Central memory CD8-positive, alpha-beta T cell (primary cell): Measurements from ENCODE around the gene MYO1D.
"Not testable (repeated sequence)": the region's sequence is repeated elsewhere in the genome, so short reads cannot be mapped to it uniquely, and the experiment has no call there.

ENCODE experiments used
- ATAC-seq: fragments of 150-1000 bp; cut with Tn5 transposase; replicated peaks from 2 replicates; pipeline ENCODE4 v1.10.0; 2022; ENCODE audit warnings: mild to moderate bottlenecking, moderate FRiP score, moderate number of reproducible peaks; ENCODE audit not compliant: poor library complexity, severe bottlenecking; ENCODE audit errors: extremely low read depth
- DNase-seq, 2 donors: peaks; one replicate each; pipeline ENCODE4 v3.0.0; 2021; ENCODE audit warnings: low spot score in 2 of 2
- H3K27ac Mint-ChIP-seq: one replicate; pipeline ENCODE4 v1.8.0; 2022; ENCODE audit warnings: low read depth, mild to moderate bottlenecking, moderate library complexity, mixed read lengths
- H3K27me3 Mint-ChIP-seq: one replicate; pipeline ENCODE4 v1.8.0; 2022; ENCODE audit warnings: mixed read lengths
- H3K36me3 Mint-ChIP-seq: one replicate; pipeline ENCODE4 v1.8.0; 2022; ENCODE audit warnings: mild to moderate bottlenecking, moderate library complexity, mixed read lengths; ENCODE audit not compliant: insufficient read depth
- H3K4me1 Mint-ChIP-seq: one replicate; pipeline ENCODE4 v1.8.0; 2022; ENCODE audit warnings: mixed read lengths
- H3K4me3 Mint-ChIP-seq: one replicate; pipeline ENCODE4 v1.8.0; 2022; ENCODE audit warnings: mild to moderate bottlenecking, moderate library complexity, mixed read lengths
- H3K9me3 Mint-ChIP-seq: one replicate; pipeline ENCODE4 v1.8.0; 2022; ENCODE audit warnings: mixed read lengths

Gene MYO1D

DNA sequence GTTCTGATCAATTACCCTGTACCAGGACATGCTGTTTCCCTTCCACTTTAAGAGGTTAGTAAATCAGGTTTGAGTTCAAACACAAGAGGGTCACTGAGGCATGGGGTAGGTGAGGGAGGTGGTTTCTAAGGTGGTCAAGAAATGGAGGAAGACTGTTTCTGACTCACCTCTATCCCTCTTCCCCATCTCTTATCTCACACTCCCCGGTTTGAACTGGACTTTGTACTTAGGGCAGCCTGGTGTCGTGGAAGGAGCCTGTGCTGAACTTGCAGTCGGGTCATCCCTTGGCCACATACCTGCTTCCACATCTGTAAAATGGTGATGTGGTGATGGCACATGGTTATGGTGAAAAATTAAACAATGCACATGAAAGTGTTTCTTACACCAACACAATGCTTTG lies 33.8 kb upstream of the MYO1D start:
- Mint-ChIP-seq H3K36me3 (no peaks in the 10 kb centered on the region), H3K4me3 (no peak overlapping the region), H3K27ac (no peak overlapping the region), H3K9me3 (no peaks in the 10 kb centered on the region), H3K4me1 (peaks cover 9% of the 10 kb centered on the region), H3K27me3 (peaks cover 2% of the 10 kb centered on the region)
- no peak for DNase-seq
- no peak for ATAC-seq

DNA sequence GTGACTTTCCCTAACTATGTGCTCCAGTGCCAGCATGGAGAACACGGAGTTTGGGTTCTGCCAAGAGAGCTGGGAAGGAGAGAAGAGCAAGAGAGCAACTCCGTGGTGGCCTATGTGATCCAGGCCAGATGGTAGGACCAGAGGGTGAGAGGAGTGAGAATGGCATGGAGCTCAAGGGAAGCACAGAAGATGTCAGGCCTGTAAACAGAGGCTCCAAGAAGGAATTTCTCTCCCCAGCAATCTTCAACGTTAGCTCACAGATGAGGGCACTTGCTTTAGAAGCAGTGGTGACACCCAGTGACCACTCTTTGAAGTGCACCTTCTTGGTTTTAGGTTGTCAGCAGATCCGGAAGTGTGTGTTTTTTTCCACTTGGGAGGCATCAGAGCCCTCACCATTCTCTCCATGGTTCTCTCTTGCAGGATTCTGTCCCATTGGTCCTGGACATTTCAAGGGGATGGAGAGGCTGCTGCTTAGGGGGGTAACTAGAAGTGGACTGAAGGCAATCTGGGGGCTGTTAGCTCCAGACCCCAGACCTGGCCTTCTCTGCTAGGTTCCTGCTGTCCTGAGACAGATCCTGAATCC lies 33.0 kb upstream of the MYO1D start:
- no peak overlapping the region for H3K4me3 Mint-ChIP-seq
- H3K36me3 Mint-ChIP-seq: peaks cover 2% of the 10 kb centered on the region
- no peaks in the 10 kb centered on the region for H3K9me3 Mint-ChIP-seq
- H3K27ac Mint-ChIP-seq: no peak overlapping the region
- ATAC-seq (peak; percentile 32), DNase-seq (peak; percentile 21 to 36)
- H3K27me3 Mint-ChIP-seq: peaks cover 10% of the 10 kb centered on the region
- no peaks in the 10 kb centered on the region for H3K4me1 Mint-ChIP-seq

DNA sequence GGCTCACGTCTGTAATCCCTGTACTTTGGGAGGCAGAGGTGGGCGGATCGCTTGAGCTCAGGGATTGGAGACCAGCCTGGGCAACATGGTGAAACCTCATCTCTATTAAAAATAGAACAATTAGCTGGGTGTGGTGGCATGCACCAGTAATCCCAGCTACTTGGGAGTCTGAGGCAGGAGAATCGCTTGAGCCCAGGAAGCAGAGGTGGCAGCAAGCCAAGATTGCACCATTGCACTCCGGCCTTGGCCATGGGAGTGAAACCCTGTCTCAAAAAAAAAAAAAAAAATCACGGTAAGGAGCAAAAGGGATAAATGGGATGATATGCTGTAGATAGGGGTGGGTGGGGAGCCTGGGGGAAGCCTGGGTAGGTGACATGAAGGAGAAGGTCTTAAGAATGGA lies 30.7 kb upstream of the MYO1D start:
- H3K9me3 Mint-ChIP-seq: no peaks in the 10 kb centered on the region
- H3K4me1 Mint-ChIP-seq: peaks cover 5% of the 10 kb centered on the region
- ATAC-seq: no peak
- peaks cover 2% of the 10 kb centered on the region for H3K36me3 Mint-ChIP-seq
- peaks cover 22% of the 10 kb centered on the region for H3K27me3 Mint-ChIP-seq
- no peak for DNase-seq
- H3K27ac Mint-ChIP-seq: no peak overlapping the region
- H3K4me3 Mint-ChIP-seq: no peak overlapping the region

DNA sequence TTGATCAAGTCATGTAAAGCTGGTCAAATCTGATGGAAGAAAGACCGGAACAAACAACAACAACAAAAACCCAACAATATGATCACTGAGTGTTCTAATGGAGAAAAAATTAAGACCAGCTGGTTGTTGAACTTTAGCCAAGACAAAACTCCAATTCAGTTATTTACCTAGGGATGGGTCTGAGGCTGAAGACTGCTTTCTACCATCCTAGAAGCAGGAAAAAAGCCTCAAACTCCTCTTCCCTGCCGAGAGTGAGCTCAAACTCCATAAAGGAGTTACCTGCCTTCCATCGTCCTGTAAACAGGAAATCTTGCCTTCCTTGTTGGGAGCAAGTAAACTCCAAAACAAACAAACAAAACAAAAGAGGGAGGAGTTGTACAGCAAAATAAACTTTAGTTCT lies 28.0 kb upstream of the MYO1D start:
- H3K36me3 Mint-ChIP-seq: peaks cover 2% of the 10 kb centered on the region
- peaks cover 22% of the 10 kb centered on the region for H3K27me3 Mint-ChIP-seq
- peaks cover 5% of the 10 kb centered on the region for H3K4me1 Mint-ChIP-seq
- no peaks in the 10 kb centered on the region for H3K9me3 Mint-ChIP-seq
- ATAC-seq (no peak), DNase-seq (no peak)
- no peak overlapping the region for H3K4me3 Mint-ChIP-seq
- H3K27ac Mint-ChIP-seq: no peak overlapping the region

DNA sequence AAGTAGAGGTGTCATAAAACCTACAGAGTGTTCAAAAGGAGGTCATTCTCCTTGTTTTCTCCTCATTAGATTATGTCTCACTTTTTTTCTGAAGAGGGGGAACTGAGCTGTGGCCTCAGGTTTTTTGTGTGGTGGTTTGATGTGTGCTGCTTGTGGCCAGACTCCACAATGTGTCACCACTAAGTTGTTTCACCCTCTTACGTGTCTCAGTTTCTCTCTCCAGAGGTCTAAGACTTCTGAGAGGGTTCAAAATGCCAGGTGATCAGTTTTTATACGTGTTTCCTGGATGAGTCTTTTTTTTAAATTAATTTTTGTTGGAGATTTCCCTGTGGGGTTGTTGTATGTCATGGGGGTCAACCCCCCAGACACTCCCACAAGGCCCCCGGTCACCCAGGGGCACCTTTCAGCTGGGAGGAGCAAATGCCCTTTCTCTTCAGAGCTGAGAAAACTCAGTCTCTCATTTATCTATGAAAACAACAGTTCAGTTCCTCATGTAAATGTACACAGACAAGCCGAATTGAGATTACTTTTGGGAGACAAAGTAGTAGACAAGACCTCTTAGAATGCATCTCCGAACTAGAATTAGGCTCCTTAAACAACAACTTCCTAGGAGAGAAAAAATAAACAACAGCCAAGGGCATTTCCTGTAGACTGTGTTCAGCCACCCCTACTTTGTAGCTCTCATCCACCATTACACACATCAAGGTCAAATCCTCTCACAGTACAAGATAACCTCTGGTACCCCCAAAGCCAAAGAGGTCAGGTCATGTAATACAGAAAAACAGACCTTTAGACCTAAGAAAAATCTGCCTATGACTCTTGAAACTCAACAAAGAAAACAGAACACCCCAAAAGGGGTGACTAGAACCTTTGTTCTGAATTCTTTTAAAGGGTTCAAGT lies 27.1 kb upstream of the MYO1D start:
- ATAC-seq: no peak
- no peak overlapping the region for H3K27ac Mint-ChIP-seq
- peaks cover 5% of the 10 kb centered on the region for H3K4me1 Mint-ChIP-seq
- H3K9me3 Mint-ChIP-seq: no peaks in the 10 kb centered on the region
- peaks cover 2% of the 10 kb centered on the region for H3K36me3 Mint-ChIP-seq
- H3K27me3 Mint-ChIP-seq: peaks cover 22% of the 10 kb centered on the region
- no peak for DNase-seq
- H3K4me3 Mint-ChIP-seq: no peak overlapping the region

DNA sequence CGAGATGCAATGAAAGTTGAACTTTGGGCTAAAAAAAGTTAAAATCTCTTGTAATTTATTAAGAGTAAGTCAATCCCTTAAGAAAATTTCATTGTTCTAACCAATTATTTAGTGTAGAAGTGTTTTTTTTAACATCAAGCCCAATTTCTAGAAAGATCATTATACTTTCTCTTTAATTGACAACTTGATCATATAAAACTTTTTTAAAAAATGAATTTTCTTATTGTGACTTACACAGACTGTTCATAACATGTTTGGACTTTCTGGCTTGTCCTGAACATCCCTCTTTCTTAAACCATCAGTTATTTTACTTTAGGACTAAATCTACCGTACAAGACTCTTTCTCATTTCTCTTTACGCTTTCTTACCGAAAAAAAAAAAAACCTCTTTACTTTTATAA lies 24.8 kb upstream of the MYO1D start:
- DNase-seq: no peak
- Mint-ChIP-seq H3K9me3 (no peaks in the 10 kb centered on the region), H3K27ac (no peak overlapping the region), H3K27me3 (peaks cover 41% of the 10 kb centered on the region), H3K4me3 (no peak overlapping the region), H3K4me1 (peaks cover 5% of the 10 kb centered on the region), H3K36me3 (peaks cover 2% of the 10 kb centered on the region)
- no peak for ATAC-seq

DNA sequence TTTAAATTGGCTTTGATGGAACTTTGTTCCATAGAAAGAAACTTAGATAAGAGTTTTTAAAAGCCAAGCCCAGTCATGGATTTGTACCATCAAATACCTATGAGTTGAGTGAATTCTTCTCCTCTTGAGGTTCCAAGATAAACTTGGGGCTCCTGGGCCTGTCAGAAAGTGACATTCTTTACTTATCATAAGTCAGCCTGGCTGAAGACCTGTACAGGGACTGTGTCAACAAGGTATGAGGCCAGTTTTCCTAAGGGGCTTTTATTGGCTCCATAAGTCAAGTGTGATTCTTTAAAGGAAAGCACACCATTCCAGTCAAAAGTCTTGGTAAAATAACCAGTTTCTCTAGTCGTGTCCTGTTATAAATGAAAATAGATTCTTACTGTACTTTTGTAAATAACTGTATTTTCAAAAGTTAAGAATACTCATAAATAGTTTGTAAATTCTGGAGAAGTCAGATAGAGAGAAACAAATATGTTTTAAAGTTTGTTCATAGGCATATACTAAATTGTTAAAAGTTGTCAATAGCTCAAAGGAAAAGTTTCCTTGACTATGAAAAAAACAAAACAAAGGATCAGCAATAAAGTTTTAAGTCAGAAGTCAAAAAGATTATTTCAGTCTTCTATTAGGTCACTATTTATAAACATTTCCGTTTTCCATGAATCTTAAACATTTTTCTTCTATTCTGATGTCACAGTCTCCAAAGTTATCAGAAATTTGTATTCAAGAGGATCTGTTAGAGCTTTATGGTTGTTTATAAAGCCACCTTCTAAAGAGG lies 22.5 kb upstream of the MYO1D start:
- Mint-ChIP-seq H3K9me3 (no peaks in the 10 kb centered on the region), H3K4me1 (peaks cover 4% of the 10 kb centered on the region), H3K27me3 (peaks cover 38% of the 10 kb centered on the region), H3K27ac (no peak overlapping the region), H3K4me3 (no peak overlapping the region), H3K36me3 (no peaks in the 10 kb centered on the region)
- DNase-seq: no peak
- no peak for ATAC-seq

DNA sequence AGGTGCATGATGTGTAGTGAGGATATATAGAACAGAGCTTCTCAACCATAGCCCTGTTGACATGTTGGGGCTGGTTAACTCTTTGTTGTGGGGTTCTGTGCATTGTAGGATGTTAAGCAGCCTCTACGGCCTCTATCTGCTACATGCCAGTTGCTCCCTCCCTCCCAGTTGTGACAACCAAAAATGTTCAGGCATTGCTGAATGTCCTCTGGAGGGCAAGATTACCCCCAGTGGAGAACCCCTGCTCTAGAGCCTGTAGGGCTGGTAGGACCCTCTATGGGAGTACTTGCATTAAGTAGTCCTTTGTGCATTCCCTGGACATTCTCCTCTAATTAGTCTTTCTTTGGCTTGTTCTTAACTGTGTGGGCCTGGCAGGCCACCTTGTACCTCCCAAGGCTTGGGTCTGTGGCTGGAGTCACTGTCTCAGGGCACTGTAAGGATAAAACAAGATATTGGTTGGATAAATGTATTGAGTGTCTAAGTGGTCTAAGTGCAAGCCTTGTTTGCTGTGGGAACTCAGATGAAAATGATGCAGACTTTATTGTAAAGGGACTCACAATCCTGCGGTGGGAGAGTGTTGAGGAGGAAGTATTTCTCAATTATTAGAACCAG lies 19.8 kb upstream of the MYO1D start:
- Mint-ChIP-seq H3K4me1 (no peaks in the 10 kb centered on the region), H3K36me3 (no peaks in the 10 kb centered on the region), H3K4me3 (no peak overlapping the region), H3K9me3 (no peaks in the 10 kb centered on the region), H3K27ac (no peak overlapping the region), H3K27me3 (peaks cover 30% of the 10 kb centered on the region)
- ATAC-seq (no peak), DNase-seq (no peak)

DNA sequence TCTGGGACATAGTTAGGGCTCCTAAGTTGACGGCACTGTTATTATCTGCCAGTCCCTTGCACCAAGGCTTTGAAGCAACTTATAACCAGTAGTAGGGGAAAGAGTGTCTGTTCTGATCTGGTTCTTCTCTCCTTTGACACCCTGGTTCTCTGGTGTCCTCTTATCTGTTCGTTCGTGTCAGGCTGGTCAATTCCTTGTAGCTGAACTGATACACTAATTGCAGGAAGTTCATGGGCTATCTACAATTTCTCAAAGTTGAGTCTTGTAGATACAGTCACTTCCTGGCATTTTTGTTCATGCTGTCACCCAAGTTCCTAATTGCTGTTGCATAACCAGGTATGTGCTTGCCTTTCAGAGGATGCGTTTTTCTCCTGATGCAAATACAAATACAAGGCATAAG lies 17.3 kb upstream of the MYO1D start:
- ATAC-seq: no peak
- Mint-ChIP-seq H3K27ac (no peak overlapping the region), H3K4me3 (no peak overlapping the region), H3K9me3 (no peaks in the 10 kb centered on the region), H3K4me1 (no peaks in the 10 kb centered on the region), H3K36me3 (no peaks in the 10 kb centered on the region), H3K27me3 (peaks cover 30% of the 10 kb centered on the region)
- DNase-seq: no peak

DNA sequence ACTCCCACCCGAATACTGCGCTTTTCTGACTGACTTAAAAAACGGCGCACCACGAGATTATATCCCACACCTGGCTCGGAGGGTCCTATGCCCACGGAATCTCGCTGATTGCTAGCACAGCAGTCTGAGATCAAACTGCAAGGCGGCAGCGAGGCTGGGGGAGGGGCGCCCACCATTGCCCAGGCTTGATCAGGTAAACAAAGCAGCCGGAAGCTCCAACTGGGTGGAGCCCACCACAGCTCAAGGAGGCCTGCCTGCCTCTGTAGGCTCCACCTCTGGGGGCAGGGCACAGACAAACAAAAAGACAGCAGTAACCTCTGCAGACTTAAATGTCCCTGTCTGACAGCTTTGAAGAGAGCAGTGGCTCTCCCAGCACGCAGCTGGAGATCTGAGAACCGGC lies 10.5 kb upstream of the MYO1D start:
- peaks cover 43% of the 10 kb centered on the region for H3K27me3 Mint-ChIP-seq
- not testable (repeated sequence) for DNase-seq, H3K36me3 Mint-ChIP-seq, H3K4me3 Mint-ChIP-seq, ATAC-seq, H3K9me3 Mint-ChIP-seq, H3K4me1 Mint-ChIP-seq, H3K27ac Mint-ChIP-seq

DNA sequence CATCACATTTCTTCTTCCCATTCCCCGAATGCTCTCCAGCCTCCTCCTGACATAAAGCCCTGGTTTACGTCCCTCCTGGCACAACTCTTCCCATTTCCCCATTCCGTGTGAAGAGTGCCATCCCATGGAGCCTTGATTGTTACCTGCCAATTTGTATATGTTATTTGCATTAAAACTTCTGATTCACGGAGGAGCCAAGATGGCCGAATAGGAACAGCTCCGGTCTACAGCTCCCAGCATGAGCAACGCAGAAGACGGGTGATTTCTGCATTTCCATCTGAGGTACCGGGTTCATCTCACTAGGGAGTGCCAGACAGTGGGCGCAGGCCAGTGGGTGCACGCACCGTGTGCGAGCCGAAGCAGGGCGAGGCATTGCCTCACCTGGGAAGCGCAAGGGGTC lies 10.0 kb upstream of the MYO1D start:
- not testable (repeated sequence) for DNase-seq, H3K4me3 Mint-ChIP-seq, H3K4me1 Mint-ChIP-seq, H3K27ac Mint-ChIP-seq, H3K36me3 Mint-ChIP-seq, H3K9me3 Mint-ChIP-seq, ATAC-seq
- H3K27me3 Mint-ChIP-seq: peaks cover 48% of the 10 kb centered on the region

DNA sequence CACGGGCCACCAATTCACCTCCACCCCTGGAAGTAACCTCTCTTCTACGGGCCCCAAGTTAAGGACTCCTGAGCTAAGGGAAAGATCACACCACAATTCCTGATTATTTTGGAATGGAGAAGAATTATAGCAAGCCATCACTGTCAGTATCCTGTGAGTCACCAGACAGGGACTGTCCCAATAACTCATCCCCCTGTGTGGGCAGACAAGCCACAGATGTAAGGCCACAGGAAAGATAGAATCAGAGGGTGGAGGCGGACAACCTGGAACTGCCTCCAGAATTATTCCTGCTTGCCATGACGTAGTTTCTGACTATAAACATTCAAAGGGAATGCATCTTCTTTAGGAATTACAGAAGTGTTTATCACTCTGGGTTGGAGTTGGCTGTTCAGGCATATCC lies 5.8 kb upstream of the MYO1D start:
- peaks cover under 1% of the 10 kb centered on the region for H3K4me1 Mint-ChIP-seq
- no peak overlapping the region for H3K27ac Mint-ChIP-seq
- peaks cover 52% of the 10 kb centered on the region for H3K27me3 Mint-ChIP-seq
- DNase-seq (no peak), ATAC-seq (no peak)
- no peaks in the 10 kb centered on the region for H3K9me3 Mint-ChIP-seq
- H3K36me3 Mint-ChIP-seq: no peaks in the 10 kb centered on the region
- H3K4me3 Mint-ChIP-seq: no peak overlapping the region
